ENCODE results near the gene DDI1. TPM values are rescaled to one million over a fixed set of nuclear protein-coding genes. Genes with fewer than 3 reads are reported as not detected.

Gene DDI1
- total and polyA plus RNA-seq, 9 of the 15 experiments (the other 6 are each of a cell fraction or from before 2014, with no cell fraction given): not detected

DNA sequence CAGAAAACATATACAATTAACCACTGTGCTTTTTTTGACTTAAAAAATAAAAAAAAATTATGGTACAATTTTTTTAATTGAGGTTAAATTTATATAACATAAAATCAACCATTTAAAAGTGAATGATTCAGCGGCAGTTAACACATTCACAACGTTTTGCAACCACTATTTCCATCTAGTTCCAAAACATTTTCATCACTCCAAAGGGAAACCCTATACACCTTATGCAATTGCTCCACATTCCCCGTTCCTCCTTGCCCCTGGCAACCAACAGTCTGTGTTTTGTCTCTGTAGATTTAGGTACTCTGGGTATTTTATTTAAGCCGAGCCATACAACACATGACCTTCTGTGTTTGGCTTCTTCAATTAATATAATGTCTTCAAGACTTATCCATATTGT, 15.3 kb downstream of the DDI1 start (continued):
- no peak for TF ChIP-seq POLR2AphosphoS5 (IDR thresholded peaks at IDR 0.05; ENCODE audit: control insufficient read depth, insufficient read depth, low read depth, low read length)
- TF ChIP-seq NCOA6 (IDR thresholded peaks at IDR 0.05): no peak

DNA sequence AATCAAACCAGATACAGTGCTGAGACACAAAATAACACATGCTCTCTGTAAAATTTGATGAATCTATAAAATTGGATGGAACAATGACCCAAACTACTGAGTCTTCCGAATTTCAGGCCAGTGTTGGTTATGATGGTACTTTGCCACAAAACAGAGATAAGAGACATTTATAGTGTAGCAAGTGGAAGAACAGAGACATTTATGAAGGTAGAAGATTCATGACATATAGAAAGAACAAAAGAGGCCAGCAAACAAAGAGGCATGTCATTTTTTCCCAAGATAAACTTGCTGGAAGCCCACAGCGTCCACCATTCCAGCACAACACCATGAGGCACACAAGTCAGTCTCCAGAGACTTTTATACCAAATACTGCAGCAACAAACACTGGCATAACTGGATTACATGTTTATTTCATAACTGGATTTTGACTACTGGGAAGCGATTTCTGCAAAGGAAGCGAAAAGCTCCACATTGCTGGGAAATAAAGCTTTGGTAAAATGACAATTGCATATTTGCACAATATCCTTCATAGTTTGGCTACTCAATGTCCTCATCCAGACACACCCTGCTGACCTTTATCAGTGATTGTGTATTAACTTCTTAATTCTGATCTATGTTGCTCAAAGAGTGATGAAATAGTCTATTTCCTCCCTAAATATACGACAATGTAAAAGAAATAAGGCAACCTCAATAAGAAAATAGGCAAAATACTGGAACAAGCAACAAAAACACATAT, 17.5 kb downstream of the DDI1 start:
- Histone ChIP-seq H3K4me3 (no peak overlapping the region), H3K9me1 (ENCODE audit: control insufficient read depth, insufficient read depth, low read length) (no peaks in the 10 kb centered on the region), H3K36me3 (ENCODE audit: control insufficient read depth, insufficient read depth, low read length) (no peaks in the 10 kb centered on the region), H3K27me3 (ENCODE audit: control insufficient read depth in 2 of 2, insufficient read depth in 2 of 2, low read length in 2 of 2) (no peaks in the 10 kb centered on the region), H3K79me2 (ENCODE audit: control insufficient read depth, insufficient read depth, low read length) (no peaks in the 10 kb centered on the region), H3K9me3 (replicated peaks; ENCODE audit: control insufficient read depth, insufficient read depth, low read depth, low read length) (no peaks in the 10 kb centered on the region), H3K9ac (ENCODE audit: insufficient read depth in 1 of 2, low read depth in 2 of 2, low read length in 2 of 2) (no peak overlapping the region), H3K27ac (ENCODE audit: extremely low read depth, low read depth, low read length) (no peak overlapping the region), H3K4me1 (replicated peaks in 1 of 2; ENCODE audit: control insufficient read depth in 2 of 2, insufficient read depth in 2 of 2, low read length in 2 of 2) (no peaks in the 10 kb centered on the region), H2AFZ (ENCODE audit: low read depth, low read length) (no peak overlapping the region), H3K4me2 (ENCODE audit: insufficient read depth, low read length) (no peak overlapping the region), H4K20me1 (replicated peaks; ENCODE audit: control insufficient read depth, insufficient read depth, low read length) (no peaks in the 10 kb centered on the region)
- TF ChIP-seq, protein P1, sequence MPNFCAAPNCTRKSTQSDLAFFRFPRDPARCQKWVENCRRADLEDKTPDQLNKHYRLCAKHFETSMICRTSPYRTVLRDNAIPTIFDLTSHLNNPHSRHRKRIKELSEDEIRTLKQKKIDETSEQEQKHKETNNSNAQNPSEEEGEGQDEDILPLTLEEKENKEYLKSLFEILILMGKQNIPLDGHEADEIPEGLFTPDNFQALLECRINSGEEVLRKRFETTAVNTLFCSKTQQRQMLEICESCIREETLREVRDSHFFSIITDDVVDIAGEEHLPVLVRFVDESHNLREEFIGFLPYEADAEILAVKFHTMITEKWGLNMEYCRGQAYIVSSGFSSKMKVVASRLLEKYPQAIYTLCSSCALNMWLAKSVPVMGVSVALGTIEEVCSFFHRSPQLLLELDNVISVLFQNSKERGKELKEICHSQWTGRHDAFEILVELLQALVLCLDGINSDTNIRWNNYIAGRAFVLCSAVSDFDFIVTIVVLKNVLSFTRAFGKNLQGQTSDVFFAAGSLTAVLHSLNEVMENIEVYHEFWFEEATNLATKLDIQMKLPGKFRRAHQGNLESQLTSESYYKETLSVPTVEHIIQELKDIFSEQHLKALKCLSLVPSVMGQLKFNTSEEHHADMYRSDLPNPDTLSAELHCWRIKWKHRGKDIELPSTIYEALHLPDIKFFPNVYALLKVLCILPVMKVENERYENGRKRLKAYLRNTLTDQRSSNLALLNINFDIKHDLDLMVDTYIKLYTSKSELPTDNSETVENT (CRISPR knock-in tag; IDR thresholded peaks at IDR 0.05): no peak
- TF ChIP-seq ZBTB1 (CRISPR knock-in tag; IDR thresholded peaks at IDR 0.05; ENCODE audit: borderline replicate concordance, low read depth) (no peak), MTF1 (CRISPR knock-in tag; IDR thresholded peaks at IDR 0.05; ENCODE audit: borderline replicate concordance) (no peak), ZNF134 (CRISPR knock-in tag; conservative IDR thresholded peaks at IDR 0.05) (no peak), ZC3H11A (IDR thresholded peaks at IDR 0.05; ENCODE audit: low read depth, low read length) (no peak), CCAR2 (IDR thresholded peaks at IDR 0.05; ENCODE audit: low read depth, low read length) (no peak), NFATC3 (IDR thresholded peaks at IDR 0.05) (no peak)
- TF ChIP-seq, protein P2, sequence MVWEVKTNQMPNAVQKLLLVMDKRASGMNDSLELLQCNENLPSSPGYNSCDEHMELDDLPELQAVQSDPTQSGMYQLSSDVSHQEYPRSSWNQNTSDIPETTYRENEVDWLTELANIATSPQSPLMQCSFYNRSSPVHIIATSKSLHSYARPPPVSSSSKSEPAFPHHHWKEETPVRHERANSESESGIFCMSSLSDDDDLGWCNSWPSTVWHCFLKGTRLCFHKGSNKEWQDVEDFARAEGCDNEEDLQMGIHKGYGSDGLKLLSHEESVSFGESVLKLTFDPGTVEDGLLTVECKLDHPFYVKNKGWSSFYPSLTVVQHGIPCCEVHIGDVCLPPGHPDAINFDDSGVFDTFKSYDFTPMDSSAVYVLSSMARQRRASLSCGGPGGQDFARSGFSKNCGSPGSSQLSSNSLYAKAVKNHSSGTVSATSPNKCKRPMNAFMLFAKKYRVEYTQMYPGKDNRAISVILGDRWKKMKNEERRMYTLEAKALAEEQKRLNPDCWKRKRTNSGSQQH (CRISPR knock-in tag; IDR thresholded peaks at IDR 0.05): no peak
- TF ChIP-seq, protein P3, sequence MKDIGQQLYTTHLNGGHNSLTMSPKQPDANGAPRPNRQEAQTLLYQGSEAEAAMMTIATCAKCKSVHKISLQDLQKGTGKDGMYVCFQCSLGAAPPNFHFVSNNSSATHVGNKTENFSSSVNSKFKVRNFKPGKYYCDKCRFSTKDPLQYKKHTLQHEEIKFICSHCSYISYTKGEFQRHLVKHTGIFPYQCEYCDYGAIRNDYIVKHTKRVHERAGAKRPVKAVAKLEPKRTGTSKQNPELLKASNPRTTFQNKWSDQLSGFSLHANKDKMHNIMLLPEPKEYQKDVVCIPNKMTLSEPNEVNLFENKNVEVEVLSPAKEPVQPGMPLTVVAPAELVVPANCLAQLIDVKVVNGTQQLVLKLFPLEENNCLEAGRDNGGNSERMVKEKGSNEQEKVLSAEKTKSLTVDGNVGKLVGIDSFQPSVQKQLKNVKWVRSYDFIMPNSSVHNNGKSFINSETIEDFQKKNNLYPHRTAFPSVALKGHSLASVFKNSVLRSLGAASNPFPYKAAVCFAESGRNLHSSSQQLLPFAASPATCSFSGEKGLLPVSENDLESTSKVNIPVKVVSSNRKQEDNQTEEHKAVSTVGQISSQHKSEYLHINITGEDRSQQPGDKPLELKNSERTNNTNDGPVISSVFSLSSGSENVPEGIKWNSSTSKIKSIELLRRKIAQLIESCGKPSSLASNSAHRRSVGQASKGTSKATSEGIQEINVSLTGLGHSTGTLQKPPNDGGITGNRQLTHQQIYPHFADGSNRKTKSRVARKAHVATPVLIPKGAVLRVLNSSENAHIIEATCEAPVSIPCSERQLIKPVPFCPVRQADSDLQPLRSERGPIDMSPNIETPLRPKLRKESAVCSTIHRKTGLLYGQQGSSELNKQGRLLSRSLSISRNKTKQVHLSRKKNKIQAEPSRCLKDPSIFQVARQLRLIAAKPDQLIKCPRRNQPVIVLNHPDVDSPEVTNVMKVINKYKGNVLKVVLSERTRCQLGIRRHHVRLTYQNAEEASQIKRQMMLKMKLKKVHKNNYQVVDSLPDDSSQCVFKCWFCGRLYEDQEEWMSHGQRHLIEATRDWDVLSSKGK (CRISPR knock-in tag; IDR thresholded peaks at IDR 0.05): no peak
- CTCF ChIA-PET (ENCODE audit: low intra/inter-chr PET ratio): no interaction called here
- POLR2A ChIA-PET: no interaction called here
- WGBS (ENCODE audit: insufficient coverage, low coverage, missing lambda C conversion rate): 2% methylated on average over 5 of the region's 5 CpGs
- FAIRE-seq (no peak), DNase-seq (ENCODE audit: extremely low read depth in 1 of 4, low spot score in 3 of 4) (no peak), ATAC-seq (no peak)
- BruUV-seq (replicated peaks): no TSS peak
- in situ Hi-C loops (cut with MboI) (no loop called here), intact Hi-C loops (cut with micrococcal nuclease) (no loop called here)
